ENCODE results near the gene MRPL39.

Gene MRPL39

DNA sequence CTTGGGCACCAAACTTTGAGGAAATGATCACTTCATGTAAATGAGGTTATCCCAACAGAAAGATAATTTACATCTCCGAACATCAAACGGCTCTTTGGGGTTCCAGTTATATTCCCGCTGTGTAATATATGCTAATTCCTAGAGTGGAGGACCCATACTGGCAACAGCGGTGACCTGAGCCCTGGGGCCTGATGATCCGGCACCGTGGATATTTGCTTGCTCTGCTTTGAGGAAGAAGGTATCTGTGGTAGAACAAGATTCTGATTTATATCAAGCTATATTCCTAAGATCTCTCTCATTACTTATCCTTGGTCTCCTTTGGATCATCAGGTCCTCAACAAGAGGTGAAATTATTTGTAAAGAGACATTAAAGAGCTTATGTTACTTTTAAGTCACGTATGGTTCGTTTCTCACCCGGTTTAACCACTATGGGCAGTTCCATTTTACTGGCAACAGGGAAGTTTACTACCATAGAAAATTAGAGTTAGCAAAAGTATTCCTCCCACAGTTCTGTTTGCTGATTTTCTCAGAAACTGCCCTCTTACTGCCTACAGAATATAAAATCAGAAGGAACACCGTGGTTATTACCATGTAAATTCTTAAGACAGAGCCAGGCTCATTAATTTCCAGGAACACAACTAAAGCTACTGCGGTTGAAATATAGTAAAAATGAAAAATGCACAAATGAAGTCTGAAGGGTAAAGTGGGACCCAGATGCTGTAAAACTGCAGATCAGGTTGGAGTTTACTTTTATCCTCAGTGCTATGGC is 56.7 kb downstream of the MRPL39 start:
- Histone ChIP-seq H3K27me3 (no peaks in the 10 kb centered on the region), H3K9me3 (no peaks in the 10 kb centered on the region), H3K27ac (no peak overlapping the region), H3K4me1 (no peaks in the 10 kb centered on the region), H3K4me3 (no peak overlapping the region), H3K36me3 (no peaks in the 10 kb centered on the region)
- intact Hi-C loops (cut with DNase I; ENCODE audit: low total_unique reads) = no loop called here
- no peak for DNase-seq
- TF ChIP-seq, protein P1, sequence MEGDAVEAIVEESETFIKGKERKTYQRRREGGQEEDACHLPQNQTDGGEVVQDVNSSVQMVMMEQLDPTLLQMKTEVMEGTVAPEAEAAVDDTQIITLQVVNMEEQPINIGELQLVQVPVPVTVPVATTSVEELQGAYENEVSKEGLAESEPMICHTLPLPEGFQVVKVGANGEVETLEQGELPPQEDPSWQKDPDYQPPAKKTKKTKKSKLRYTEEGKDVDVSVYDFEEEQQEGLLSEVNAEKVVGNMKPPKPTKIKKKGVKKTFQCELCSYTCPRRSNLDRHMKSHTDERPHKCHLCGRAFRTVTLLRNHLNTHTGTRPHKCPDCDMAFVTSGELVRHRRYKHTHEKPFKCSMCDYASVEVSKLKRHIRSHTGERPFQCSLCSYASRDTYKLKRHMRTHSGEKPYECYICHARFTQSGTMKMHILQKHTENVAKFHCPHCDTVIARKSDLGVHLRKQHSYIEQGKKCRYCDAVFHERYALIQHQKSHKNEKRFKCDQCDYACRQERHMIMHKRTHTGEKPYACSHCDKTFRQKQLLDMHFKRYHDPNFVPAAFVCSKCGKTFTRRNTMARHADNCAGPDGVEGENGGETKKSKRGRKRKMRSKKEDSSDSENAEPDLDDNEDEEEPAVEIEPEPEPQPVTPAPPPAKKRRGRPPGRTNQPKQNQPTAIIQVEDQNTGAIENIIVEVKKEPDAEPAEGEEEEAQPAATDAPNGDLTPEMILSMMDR (IDR thresholded peaks at IDR 0.05) = no peak

GRCh38 chr21:25541042-25541441 is 66.2 kb downstream of the MRPL39 start:
- Histone ChIP-seq H3K4me1 (no peaks in the 10 kb centered on the region), H3K4me3 (no peak overlapping the region)

GRCh38 chr21:25539606-25540005 is 67.7 kb downstream of the MRPL39 start:
- intact Hi-C loops (cut with DNase I; ENCODE audit: low total_unique reads) = no loop called here
- no peak overlapping the region for H3K4me3 ChIP-seq

More at GRCh38 chr21:25541042-25541441, 66.2 kb downstream of the MRPL39 start:
- H3K27ac ChIP-seq = no peak overlapping the region
- H3K9me3 ChIP-seq = peaks cover 0 to 7% (median 0%) of the 10 kb centered on the region in 3 donors
- DNase-seq = no peak
- intact Hi-C loops (cut with DNase I; ENCODE audit: low total_unique reads) = no loop called here
- TF ChIP-seq, protein P1 (IDR thresholded peaks at IDR 0.05) = no peak
- H3K27me3 ChIP-seq = no peaks in the 10 kb centered on the region
- H3K36me3 ChIP-seq = no peaks in the 10 kb centered on the region

DNA sequence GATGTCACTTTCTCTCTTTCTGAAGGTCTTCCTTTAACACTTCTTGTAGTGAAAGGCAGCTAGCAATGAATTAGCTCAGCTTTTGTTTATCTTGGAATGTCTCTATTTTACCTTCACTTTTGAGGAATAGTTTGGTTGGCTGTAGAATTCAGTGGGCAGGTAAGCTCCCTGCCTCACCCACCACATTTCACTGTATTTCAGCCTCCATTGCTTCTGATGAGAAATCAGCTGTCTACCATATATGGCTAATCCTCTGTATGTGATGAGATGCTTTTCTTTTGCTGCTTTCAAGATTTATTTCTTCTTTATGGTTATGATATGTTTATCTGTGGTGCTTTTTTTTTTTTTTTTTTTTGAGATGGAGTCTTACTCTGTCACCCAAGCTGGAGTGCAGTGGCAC is 70.1 kb downstream of the MRPL39 start:
- no peak overlapping the region for H3K4me3 ChIP-seq
- no peaks in the 10 kb centered on the region for H3K27me3 ChIP-seq
- peaks cover 0 to 7% (median 0%) of the 10 kb centered on the region in 3 donors for H3K9me3 ChIP-seq
- intact Hi-C loops (cut with DNase I; ENCODE audit: low total_unique reads) = no loop called here
- H3K27ac ChIP-seq = no peak overlapping the region
- TF ChIP-seq, protein P1 (IDR thresholded peaks at IDR 0.05) = no peak
- no peaks in the 10 kb centered on the region for H3K4me1 ChIP-seq
- DNase-seq = no peak
- no peaks in the 10 kb centered on the region for H3K36me3 ChIP-seq

More at GRCh38 chr21:25539606-25540005, 67.7 kb downstream of the MRPL39 start:
- Histone ChIP-seq H3K36me3 (no peaks in the 10 kb centered on the region), H3K27ac (no peak overlapping the region), H3K9me3 (peaks cover 0 to 7% (median 0%) of the 10 kb centered on the region in 3 donors), H3K27me3 (no peaks in the 10 kb centered on the region), H3K4me1 (no peaks in the 10 kb centered on the region)
- TF ChIP-seq, protein P1 (IDR thresholded peaks at IDR 0.05) = no peak
- no peak for DNase-seq

GRCh38 chr21:25536752-25537151 is 70.5 kb downstream of the MRPL39 start:
- no peak overlapping the region for H3K27ac ChIP-seq
- no peak for DNase-seq
- no peaks in the 10 kb centered on the region for H3K4me1 ChIP-seq
- H3K4me3 ChIP-seq = no peak overlapping the region
- TF ChIP-seq, protein P1 (IDR thresholded peaks at IDR 0.05) = no peak
- H3K9me3 ChIP-seq = peaks cover 0 to 7% (median 0%) of the 10 kb centered on the region in 3 donors
- H3K27me3 ChIP-seq = no peaks in the 10 kb centered on the region
- no peaks in the 10 kb centered on the region for H3K36me3 ChIP-seq
- intact Hi-C loops (cut with DNase I; ENCODE audit: low total_unique reads) = no loop called here

All from tibial artery (tissue), 4 donors.